Activated CD4-positive, alpha-beta T cell treated with anti-CD3 and anti-CD28 coated beads, Interleukin-2, amount 50 U/mL, for 1 hour (primary cell): ENCODE data around the gene GABRB2.
"Not testable (repeated sequence)": the region's sequence is repeated elsewhere in the genome, so short reads cannot be mapped to it uniquely, and the experiment has no call there.

Experiments used
- DNase-seq: peaks from one replicate; pipeline ENCODE4 v3.0.0-alpha.2; 2020

The GABRB2 gene

DNA sequence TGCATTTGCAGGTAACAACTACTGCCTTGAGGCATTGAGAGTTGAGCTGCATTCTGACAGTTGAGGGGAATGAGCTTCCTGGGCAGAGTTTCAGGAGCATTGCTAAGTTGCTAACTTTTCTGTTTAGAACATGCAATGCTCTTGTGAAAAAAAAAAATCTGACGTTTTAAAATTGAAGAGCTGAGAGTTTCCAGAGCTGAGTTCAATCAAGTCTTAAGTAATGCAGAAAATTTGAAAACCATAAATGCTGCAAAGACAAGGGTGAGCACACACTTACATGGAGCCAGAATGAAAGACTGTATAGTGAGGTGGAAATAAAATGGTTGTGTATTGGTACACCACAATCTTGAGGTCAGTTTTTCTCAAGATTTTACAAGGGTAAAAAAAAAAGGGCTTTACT lies 166.0 kb downstream of the GABRB2 start:
- no peak for DNase-seq

GRCh38 chr5:161378701-161379100 lies 167.8 kb downstream of the GABRB2 start:
- DNase-seq = no peak

- DNase-seq = no peak
Observed at GRCh38 chr5:161376034-161376433, 170.5 kb downstream of the GABRB2 start.

DNA sequence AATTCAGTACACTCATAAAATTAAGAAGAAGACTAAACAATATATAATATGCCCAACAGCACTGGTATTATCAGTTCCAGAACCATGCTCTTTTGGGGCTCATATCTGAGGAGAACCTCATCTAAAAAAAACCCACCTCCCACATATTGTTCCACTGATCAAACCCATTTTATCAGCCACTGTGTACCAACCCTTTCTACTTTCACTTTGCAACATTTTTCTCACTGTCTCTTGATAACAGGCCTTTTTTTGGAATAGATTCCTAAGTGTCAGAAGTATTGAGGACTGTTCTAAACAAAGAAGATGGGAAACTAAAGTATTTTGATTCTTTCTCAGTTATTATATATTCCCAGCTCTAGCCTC lies 173.2 kb downstream of the GABRB2 start:
- DNase-seq = no peak

GRCh38 chr5:161372682-161373344 lies 173.7 kb downstream of the GABRB2 start:
- no peak for DNase-seq

GRCh38 chr5:161369022-161369421 lies 177.5 kb downstream of the GABRB2 start:
- no peak for DNase-seq

GRCh38 chr5:161358446-161358845 lies 188.1 kb downstream of the GABRB2 start:
- DNase-seq = no peak

GRCh38 chr5:161344234-161344633 lies 202.3 kb downstream of the GABRB2 start:
- no peak for DNase-seq

- no peak for DNase-seq
Observed at GRCh38 chr5:161342886-161343285, 203.6 kb downstream of the GABRB2 start.

GRCh38 chr5:161340012-161340411 lies 206.5 kb downstream of the GABRB2 start:
- no peak for DNase-seq

- DNase-seq = no peak
Observed at GRCh38 chr5:161333194-161333880, 213.2 kb downstream of the GABRB2 start.

DNA sequence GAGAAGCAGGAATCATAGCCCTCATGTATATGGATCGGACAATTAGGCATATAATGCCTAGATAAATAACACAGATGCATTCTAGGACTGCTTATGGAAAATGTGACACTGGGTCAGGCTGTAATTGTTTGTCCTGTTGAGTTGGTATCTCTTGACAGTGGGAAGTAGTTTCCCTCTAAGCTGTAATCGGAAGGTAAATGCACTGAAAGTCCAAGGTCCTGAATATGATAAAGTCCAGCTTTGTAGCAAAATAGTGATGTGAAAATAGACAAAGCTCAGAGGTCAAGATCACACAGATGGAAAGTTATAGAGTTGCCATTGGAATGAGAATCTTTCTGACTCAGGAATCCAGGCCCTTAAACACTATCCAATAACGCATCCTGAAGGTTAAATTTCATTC lies 214.2 kb downstream of the GABRB2 start:
- DNase-seq = no peak

- no peak for DNase-seq
Observed at GRCh38 chr5:161314033-161314432, 232.5 kb downstream of the GABRB2 start.

DNA sequence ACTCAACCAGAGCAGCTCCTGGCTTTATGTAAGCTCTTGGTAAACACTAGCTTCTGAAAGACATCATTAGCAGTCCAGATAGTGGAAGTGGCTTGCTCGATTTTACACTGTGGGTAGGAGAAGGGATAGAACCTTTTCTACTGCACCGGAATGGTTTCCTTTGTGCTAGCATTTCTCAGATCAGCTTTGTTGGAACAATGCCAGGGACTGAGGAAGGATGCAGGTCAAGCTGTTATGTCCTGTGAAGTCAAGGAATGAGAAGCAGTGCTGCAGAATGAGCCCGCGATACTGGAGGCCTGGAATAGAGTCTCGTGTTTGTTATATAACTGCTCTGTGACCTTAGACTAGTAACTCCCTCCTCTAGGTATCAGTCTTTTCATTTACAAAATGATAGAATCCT lies 233.6 kb downstream of the GABRB2 start:
- DNase-seq = no peak

GRCh38 chr5:161311965-161312364 lies 234.6 kb downstream of the GABRB2 start:
- DNase-seq = no peak

DNA sequence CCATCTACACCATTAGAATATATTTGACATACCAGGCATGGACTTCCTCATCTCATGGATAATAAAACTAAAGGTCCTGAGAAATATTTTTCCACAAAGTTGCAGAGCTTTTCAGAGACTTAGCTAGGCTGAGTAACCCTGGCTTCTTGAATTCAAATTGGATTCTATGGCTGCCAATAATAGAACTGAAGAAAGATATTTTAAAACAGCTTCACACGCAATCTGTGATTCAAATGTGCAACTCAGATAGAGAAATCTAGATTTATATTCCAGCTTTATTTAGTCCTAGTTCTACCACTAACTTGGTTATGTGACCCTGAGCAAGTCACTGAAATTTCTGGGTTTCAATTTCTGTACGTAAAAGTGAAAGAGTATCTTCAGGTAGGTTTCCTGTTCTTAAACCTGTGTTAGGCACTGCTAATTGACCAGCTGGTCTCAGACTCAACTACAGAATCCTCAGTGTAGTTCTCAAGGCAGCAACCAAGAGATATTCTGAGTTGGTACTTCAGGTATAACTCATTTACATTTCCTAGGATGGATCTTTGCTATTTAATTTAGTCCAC lies 235.3 kb downstream of the GABRB2 start:
- DNase-seq = no peak

DNA sequence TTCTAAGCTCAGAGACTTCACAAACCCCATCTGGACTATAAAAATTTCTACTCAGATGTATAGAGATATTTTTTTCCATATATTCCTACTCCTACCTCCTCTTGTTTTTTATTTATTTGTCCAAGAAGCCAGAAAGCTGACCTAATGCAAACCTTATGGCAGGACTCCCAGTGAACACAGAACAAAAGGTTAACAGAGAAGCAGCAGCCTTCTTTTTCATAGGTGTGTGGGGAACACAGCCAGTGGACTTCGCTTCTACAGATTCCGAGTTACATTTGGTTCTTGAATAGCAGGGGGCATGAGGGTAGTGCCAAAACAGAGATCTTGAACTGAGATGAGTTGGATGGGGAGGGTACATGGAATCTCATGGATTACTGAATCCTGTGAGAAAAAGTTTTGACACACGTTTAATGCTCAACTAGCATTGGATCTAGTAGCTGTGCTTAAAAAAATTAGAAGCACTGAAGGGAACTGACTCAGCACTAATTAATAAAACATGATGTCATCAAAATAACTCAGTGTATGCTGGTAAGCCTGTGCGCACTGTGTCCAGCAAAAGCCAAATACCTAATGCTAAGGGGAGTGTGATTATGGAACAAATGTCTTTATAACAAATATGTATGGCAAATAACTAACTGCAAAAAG lies 240.1 kb downstream of the GABRB2 start:
- DNase-seq = no peak

- DNase-seq = no peak
Observed at GRCh38 chr5:161305601-161306000, 240.9 kb downstream of the GABRB2 start.

GRCh38 chr5:161302559-161302958 lies 244.0 kb downstream of the GABRB2 start:
- no peak for DNase-seq

DNA sequence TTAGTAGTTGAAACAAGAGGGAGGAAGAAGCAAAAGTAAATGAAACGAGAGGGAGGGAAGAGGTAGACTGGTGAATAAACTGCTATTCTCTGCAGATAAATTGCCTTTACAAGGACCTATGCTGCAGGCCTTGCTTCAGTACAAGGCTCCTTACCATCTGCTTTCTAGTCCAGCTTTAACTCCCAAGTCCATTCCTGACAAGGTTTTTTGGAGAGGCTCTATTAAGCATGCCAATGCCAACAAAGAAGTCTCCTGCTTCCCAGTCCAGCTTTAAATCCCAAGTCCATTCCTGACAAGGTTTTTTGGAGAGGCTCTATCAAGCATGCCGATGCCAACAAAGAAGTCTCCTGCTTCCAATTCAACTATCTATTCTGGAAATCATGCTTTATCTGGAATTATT lies 244.9 kb downstream of the GABRB2 start:
- no peak for DNase-seq

DNA sequence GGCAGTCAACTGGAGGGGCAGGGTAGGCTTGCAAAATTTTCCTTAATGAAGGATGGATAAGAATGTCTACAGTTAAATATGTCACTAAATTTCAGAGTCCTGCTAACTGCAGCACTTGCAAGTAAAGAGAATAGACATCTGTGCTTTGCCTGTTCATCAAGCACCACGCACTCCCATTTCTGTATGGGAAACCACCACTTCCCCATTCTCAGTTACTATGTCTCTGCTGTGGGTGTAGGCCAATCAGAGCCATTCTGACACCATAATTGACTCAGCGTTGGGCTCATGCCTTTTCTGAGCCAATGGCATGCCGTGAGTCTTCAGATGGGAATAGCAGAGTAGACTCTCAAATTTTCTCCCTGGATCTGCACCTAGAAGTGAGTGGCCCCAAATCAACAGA lies 247.5 kb downstream of the GABRB2 start:
- no peak for DNase-seq

GRCh38 chr5:161297388-161297787 lies 249.1 kb downstream of the GABRB2 start:
- not testable (repeated sequence) for DNase-seq

- DNase-seq = no peak
Observed at GRCh38 chr5:161295721-161296250, 250.7 kb downstream of the GABRB2 start.

DNA sequence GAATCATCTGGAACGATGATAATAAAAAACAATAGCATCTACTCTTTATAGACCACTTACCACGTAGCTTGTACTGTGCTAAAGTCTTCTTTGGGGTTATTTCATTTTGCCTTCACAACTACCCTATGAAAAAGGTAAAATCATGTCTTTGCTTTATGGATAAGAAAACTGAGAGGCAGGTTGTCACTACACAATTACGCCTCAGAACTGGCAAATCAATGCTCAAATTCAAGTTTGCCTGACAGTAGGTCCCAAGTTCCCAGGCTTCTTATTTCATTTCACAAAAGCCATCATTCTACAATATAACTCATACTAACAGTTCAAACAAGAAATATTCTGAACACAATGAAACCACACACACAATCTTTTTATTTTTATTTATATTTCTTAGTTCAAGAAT lies 258.5 kb downstream of the GABRB2 start:
- no peak for DNase-seq
